HG03066 (cell line): Measurements from ENCODE around the gene FAM13C.
"Not testable (repeated sequence)": the region's sequence is repeated elsewhere in the genome, so short reads cannot be mapped to it uniquely, and the experiment has no call there.

Experiments used
- ATAC-seq: cut with Tn5 transposase; IDR thresholded peaks from one replicate; pipeline ENCODE4 v1.9.1; 2021; ENCODE audit warnings: low read depth; ENCODE audit not compliant: unreplicated experiment

Gene FAM13C

DNA sequence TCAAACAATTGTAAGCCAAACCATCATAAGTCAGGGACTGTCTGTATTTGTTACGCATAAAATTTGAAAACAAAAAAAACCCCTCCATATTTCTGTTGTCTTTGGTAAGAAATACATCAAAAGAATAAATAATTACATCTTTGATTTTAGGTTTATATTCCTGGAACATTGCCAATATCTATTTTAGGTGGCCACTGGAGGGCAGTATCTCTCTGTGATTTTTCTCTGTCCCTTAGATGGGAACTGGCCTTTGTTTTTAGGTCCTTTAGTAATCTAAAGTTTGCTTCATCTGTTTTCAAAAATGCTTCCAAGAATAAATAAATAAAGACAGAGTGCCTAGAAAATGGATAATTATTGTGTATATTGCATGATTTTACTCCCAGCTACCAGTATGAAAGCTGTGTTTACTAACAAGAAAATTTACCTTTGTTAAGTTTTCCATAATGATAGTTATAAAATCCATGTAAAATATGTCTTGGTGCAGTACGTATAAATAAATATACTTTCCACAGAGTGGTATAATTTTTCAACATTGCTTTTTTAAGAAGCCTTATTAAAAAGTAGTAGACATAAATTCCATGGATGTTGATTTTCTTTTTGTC lies 121.7 kb downstream of the FAM13C start:
- ATAC-seq = no peak

DNA sequence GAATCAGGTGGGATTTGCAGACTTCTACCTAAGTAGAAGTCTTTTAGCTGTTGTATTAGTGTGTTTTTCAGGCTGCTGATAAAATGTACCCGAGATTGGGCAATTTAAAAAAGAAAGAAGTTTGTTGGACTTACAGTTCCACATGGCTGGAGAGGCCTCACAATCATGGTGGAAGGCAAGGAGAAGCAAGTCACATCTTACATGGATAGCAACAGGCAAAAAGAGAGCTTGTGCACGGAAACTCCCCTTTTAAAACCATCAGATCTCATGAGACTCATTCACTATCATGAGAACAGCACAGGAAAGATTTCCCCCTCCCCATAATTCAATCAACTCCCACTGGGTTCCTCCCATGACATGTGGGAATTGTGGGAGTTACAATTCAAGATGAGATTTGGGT lies 123.2 kb downstream of the FAM13C start:
- ATAC-seq = not testable (repeated sequence)

DNA sequence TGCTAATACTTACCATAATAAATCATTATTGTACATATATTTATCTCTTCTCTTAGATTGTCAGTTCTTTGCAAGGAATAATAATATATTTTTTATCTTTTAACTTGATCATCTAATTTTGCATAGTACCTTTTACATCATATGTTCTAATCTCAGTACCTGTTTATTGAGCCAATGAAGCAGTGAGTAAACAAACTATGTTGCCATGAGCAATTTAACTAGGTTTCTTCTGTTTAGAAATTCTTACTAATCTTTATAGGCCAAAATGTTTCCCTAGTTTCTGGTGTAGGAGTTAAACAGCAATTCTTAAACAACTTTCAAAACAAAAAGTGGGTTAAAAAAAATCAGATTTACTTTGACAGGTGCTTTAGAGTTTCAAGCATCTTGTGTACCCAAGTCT lies 124.6 kb downstream of the FAM13C start:
- no peak for ATAC-seq

DNA sequence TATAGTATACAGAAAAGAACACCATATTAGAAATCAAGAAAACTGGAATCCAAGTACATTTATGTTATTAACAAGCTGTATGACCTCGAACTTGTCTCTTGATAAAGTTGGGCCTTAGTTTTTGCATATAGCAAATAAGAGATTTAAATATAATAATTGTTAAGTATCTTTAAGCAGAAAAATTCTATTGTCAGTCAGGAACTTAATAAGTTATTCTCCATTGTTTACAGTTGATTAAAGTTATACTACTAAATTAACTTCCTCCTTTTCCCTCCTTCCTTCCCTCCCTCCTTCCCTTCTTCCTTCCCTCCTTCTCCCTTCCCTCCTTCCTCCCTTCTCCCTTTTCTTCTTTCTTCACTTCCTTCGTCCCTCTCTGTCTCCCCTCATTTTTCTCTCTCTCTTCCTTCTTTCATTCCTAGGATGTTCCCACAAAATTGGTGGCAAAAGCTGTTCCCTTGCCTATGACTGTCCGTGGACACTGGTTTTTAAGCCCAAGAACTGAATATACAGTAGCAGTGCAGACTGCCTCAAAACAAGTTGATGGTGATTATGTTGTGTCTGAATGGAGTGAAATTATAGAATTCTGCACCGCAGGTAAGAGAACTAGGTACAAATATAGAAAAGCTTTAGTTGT lies 126.2 kb downstream of the FAM13C start:
- no peak for ATAC-seq

DNA sequence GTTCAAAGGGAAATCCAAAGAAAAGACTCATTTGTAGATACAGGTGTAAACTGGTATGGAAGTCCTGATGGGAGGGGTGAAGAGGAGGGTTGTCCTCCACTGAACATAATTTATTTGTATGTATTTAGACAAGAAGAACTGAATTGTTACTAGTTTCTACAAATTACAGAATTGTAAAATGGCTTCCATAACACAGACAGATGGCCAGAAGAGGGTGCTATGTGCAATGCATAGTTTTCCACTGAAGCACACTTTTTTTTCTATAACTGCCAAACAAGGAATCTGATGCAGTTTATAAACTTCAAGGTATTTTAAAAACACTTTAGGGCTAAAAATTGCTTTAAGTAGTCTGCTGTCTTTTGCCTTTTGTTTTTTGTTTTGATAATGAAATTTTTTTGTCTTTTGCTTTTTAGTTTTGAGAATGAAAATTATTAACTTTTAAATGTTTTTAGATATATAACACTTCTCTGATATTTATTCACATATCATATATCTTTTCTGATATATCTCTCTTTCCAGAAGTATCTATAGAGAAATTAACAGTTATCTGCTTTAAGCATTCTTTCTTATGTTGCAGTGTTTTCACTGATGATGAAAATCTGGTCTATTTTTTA lies 127.4 kb downstream of the FAM13C start:
- no peak for ATAC-seq

- ATAC-seq = no peak
These were observed 128.2 kb downstream of the FAM13C start for GRCh38 chr10:59234194-59234593.

- no peak for ATAC-seq
These were observed 132.9 kb downstream of the FAM13C start for GRCh38 chr10:59229441-59229840.

GRCh38 chr10:59227136-59227673 lies 135.1 kb downstream of the FAM13C start:
- ATAC-seq = no peak

- ATAC-seq = no peak
These were observed 137.1 kb downstream of the FAM13C start for GRCh38 chr10:59225211-59225610.

DNA sequence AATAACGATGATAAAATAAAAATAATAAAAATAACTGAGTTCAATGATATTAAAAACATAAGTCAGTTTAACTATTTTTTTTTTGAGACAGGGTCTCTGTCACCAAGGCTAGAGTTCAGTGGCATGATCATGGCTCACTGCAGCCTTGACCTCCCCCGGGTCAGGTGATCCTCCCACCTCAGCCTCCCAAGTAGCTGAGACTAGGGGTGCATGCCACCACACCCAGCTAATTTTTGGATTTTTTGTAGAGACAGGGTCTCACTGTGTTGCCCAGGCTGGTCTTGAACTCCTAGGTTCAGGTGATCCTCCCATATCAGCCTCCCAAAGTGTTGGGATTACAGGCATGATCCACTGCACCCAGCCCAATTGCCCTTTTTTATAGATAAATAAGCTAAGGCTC lies 138.8 kb downstream of the FAM13C start:
- ATAC-seq = not testable (repeated sequence)

- no peak for ATAC-seq
These were observed 139.6 kb downstream of the FAM13C start for GRCh38 chr10:59222788-59223187.

GRCh38 chr10:59216178-59216869 lies 146.0 kb downstream of the FAM13C start:
- no peak for ATAC-seq

GRCh38 chr10:59214160-59214559 lies 148.2 kb downstream of the FAM13C start:
- no peak for ATAC-seq

- no peak for ATAC-seq
These were observed 150.0 kb downstream of the FAM13C start for GRCh38 chr10:59212301-59212798.

DNA sequence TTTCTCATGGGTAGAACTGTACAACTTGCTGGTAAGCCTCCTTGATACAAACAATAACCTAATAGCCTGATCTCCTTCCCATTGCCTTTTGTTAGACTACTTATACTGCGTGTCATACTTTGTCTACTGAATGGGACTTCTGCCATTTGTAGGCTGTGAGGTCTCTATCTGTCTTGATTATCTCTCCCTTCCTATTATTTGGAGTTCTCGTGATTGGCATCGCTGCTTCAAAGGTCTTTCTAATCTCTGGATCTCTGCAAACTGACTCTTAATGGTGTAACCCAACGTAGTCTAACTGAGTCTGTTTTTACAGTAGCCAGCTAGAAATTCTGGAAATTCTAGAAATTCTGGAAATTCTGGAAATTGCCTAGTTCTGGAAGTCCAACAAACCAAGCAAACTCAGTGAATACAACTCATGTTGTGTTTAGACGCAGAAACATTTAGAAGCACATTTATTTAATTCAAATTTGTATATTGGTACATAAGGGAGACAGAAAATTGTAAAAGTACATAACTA lies 156.1 kb downstream of the FAM13C start:
- ATAC-seq = no peak
